Measurements from ENCODE around the gene C1orf105. TPM values are rescaled to one million over a fixed set of nuclear protein-coding genes. Genes with fewer than 3 reads are reported as not detected.

C1orf105 gene
- total RNA-seq, 1 experiment from 2014 or later: not detected

- DNase-seq (ENCODE audit: low read depth): no peak
Measured at GRCh38 chr1:172456344-172456769, 35.9 kb downstream of the C1orf105 start.

GRCh38 chr1:172457479-172458130 lies 37.1 kb downstream of the C1orf105 start:
- no peak for DNase-seq (ENCODE audit: low read depth)

- no peak for DNase-seq (ENCODE audit: low read depth)
Measured at GRCh38 chr1:172460177-172460576, 39.7 kb downstream of the C1orf105 start.

DNA sequence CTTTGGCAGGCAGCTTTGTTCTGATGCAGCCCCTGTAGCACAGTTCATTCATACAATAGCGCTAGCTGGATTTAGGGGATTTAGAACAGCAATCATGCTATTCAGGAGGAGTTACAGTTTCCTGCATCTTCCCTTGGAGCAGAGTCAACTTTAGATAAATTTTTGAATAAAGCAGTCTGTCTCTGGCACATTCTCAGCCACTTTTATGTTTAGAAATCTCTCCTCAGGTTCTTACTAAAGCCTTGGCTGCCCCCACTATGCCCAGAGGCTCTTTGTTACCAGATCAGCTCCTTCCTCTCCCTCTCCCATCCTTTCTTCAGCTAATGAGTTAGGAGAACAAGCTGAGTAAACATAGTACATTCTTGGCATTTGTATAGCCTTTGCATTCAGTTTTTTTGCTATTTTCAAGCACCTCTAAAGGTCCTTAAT lies 40.4 kb downstream of the C1orf105 start:
- DNase-seq (ENCODE audit: low read depth): no peak

- no peak for DNase-seq (ENCODE audit: low read depth)
Measured at GRCh38 chr1:172465617-172466016, 45.1 kb downstream of the C1orf105 start.

GRCh38 chr1:172466795-172467407 lies 46.4 kb downstream of the C1orf105 start:
- DNase-seq (ENCODE audit: low read depth): peak; percentile 55

GRCh38 chr1:172467446-172467845 lies 47.0 kb downstream of the C1orf105 start:
- no peak for DNase-seq (ENCODE audit: low read depth)

GRCh38 chr1:172468296-172468695 lies 47.8 kb downstream of the C1orf105 start:
- no peak for DNase-seq (ENCODE audit: low read depth)

GRCh38 chr1:172469717-172470116 lies 49.2 kb downstream of the C1orf105 start:
- no peak for DNase-seq (ENCODE audit: low read depth)

DNA sequence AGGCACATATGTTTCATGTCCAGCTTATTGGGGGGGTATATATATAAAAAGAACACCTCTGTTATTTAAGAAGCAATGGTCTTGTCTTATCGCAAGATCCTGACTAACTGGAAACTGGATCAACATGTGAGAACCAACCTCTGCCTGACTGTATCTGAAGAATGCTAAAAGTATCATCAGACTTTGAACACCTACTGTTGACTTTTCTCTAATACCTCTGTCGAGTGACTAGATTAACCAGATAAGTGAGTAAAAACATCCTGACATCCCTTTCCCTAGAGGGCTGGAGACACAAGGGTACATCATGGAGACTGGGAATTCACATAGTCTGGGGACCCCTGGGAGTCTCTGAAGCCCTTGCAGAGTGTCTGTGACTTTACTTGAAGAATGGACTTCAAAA lies 49.7 kb downstream of the C1orf105 start:
- DNase-seq (ENCODE audit: low read depth): no peak

GRCh38 chr1:172471666-172472065 lies 51.2 kb downstream of the C1orf105 start:
- no peak for DNase-seq (ENCODE audit: low read depth)

DNA sequence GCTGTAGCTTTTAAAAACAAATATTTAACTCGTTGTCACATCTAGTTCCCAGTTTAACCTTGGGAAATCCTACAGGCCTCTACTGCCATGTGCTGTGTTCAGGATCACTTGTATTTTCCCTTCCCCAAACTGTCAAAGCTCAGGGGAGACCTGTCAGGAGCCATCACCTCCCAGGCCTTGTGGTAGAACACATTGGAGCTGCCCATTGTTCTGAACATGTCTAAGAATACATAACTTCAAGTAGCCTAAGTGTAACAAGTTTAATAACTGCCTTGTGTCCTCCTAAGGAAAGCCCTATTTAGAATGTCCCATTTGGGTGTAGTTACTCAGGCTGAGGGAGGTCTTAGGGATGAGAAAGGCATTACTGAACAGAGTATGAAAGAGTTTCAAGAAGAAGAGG lies 52.0 kb downstream of the C1orf105 start:
- DNase-seq (ENCODE audit: low read depth): no peak

GRCh38 chr1:172473302-172473701 lies 52.8 kb downstream of the C1orf105 start:
- DNase-seq (ENCODE audit: low read depth): no peak

GRCh38 chr1:172473842-172474241 lies 53.4 kb downstream of the C1orf105 start:
- no peak for DNase-seq (ENCODE audit: low read depth)

DNA sequence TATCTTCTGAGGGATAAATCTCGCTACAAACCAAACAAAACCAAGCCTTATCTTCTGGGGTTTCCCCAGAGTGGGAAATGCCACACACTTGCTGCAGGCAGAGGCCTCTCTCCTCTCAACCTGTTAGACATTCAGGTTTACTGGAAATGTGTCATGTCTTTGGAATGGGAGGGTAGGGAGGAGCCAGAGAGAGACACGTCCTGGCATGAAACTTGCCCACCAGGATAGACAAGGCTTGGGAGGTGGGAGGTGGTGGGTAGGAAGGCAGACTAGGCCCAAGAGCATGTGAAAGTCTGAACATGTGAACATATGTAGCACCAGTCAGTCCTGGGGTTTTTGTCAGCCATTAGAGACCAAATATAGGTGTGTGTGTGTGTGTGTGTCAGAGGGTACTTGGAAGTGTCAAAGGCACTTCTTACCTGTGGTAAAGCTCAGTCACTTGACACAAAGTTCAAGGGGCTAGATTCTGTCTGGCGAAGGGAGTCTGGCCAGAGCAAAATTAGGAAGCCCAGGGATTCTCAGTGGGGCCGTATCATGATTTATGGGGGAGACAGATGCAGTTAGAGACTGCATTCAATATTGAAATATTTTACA lies 55.8 kb downstream of the C1orf105 start:
- peak; percentile 69 for DNase-seq (ENCODE audit: low read depth)

- no peak for DNase-seq (ENCODE audit: low read depth)
Measured at GRCh38 chr1:172477216-172477615, 56.7 kb downstream of the C1orf105 start.

GRCh38 chr1:172477741-172478140 lies 57.3 kb downstream of the C1orf105 start:
- no peak for DNase-seq (ENCODE audit: low read depth)

DNA sequence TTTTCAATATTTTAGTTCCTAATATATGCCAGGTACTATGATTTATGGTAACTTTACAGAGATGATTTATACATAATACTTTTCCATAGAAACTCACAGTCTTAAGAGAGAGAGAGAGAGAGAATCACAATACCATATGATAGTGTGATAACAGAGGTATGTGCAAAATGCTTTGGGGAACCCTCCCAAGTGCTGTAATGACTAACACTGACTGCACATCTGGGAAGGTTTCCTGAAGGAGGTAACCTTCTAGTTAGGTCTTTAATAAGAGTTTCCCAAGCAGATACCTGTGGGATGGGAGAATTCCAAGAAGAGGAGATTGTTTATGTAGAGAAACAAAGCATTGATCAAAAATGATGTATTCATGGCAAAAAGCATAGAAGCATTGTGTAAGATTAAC lies 58.0 kb downstream of the C1orf105 start:
- no peak for DNase-seq (ENCODE audit: low read depth)

GRCh38 chr1:172480431-172480830 lies 59.9 kb downstream of the C1orf105 start:
- DNase-seq (ENCODE audit: low read depth): no peak

DNA sequence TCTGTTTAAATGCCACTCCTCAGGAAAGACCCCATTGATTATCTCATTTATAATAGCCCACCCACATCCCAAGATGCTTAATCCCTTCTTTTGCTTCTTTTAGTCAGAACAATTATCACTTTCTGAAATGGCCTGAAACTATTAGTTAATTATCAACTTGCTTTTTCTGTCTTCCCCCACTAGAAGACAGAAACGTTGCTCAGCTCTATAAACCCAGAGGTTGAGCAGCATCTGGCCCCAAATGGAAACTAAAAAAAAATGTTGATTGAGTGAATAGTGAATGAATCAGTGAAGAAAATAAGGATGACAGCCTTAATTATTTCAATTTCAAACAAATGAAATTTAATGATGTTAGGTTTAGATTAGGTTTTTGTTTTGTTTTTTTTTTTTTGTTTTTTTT lies 61.6 kb downstream of the C1orf105 start:
- DNase-seq (ENCODE audit: low read depth): no peak

DNA sequence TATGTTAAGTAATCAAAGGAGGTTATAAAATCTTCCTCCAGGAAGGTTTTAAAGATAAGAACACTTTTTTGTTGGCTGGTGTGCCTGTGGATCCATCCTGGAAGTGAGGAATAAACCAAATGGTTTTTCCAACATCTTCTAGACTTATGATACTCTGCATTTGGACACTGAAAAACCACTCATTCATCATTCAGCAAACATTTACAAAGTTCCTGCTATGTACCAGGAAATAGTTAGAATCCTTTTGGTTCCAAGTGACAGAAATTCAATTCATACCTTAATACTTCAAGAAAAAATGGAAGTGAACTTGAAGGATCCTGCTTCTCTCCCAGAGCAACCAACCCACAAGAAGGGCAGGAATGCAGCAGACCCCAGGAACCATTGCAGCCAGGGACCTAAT lies 63.0 kb downstream of the C1orf105 start:
- DNase-seq (ENCODE audit: low read depth): no peak

DNA sequence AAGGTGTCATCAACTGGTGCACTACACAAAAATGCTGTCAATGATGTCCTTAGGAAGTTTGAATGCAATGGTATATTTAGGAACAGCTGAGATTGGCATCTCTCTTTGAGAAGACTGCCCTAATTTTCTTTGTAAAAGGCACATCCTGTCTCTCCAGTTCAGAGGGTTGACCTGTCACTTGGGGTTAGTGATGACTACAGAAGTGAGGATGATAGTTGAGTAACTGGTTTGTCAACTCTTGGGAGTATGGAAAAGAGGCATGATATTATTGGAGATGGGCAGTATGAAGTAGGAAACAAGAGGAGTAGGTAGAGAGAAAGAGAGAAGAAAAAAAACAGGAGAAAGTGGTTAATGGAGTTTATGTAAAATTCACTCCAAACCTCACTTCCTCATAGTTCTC lies 63.8 kb downstream of the C1orf105 start:
- DNase-seq (ENCODE audit: low read depth): no peak

- DNase-seq (ENCODE audit: low read depth): no peak
Measured at GRCh38 chr1:172485626-172486025, 65.1 kb downstream of the C1orf105 start.

All from HT1080 (cell line).